Fibroblast of lung (primary cell): ENCODE data around the gene SEC61A1.

Experiments used
- CTCF ChIP-seq, 2 donors: IDR thresholded peaks in 1 of 2; conservative IDR thresholded peaks in 1 of 2; 1 replicate in 1 of 2; 2 replicates in 1 of 2; pipeline ENCODE4 v1.5.1; 2011 to 2012; ENCODE audit warnings: low read length in 2 of 2, control low read depth in 1 of 2, inconsistent platforms in 1 of 2, low read depth in 1 of 2, mild to moderate bottlenecking in 1 of 2
- EZH2 ChIP-seq: IDR thresholded peaks from 2 replicates; pipeline ENCODE4 v1.5.1; 2012; ENCODE audit warnings: low read length, control low read depth, mild to moderate bottlenecking; ENCODE audit errors: missing control alignments

- no peak for TF ChIP-seq CTCF (conservative IDR thresholded peaks at IDR 0.05 in 1 of 2, IDR thresholded peaks at IDR 0.05 in 1 of 2; ENCODE audit: low read depth in 1 of 2, low read length in 2 of 2)
- no peak for TF ChIP-seq EZH2
These were observed 35.7 kb upstream of the SEC61A1 start for GRCh38 chr3:128016502-128016901.
